K562 (cell line): Measurements from ENCODE around the gene IRX2. TPM values are rescaled to one million over a fixed set of nuclear protein-coding genes. Genes with fewer than 3 reads are reported as not detected.

Experiments used
- ATAC-seq: fragments of 200-7000 bp; cut with Tn5 transposase; 3 replicates; pipeline ENCODE4 v1.9.1; 2020; ENCODE audit warnings: moderate library complexity
- BruUV-seq: library from RNA; stranded (reverse); fragments of 400-500 nt; replicated peaks from 2 replicates; lab custom pipeline; 2021; lab: Mats Ljungman, UMichigan
- CTCF ChIA-PET: fragments of 300-600 bp; formaldehyde crosslinking; extraction: SDS; loops from one replicate; lab custom pipeline; 2021; ENCODE audit warnings: low intra/inter-chr PET ratio; lab: Yijun Ruan, JAX
- POLR2A ChIA-PET: fragments of 300-600, 350-650 bp; sonication (Branson Sonifier 250); formaldehyde crosslinking; extraction: SDS; loops from one replicate; lab custom pipeline; 2021; ENCODE audit warnings: antibody characterized with exemption, inconsistent platforms; lab: Yijun Ruan, JAX
- DNase-seq, 4 experiments: peaks; one replicate each; pipeline versions ENCODE4 v3.0.0 to v3.0.0-alpha.2; 2011 to 2018; ENCODE audit warnings: low spot score in 3 of 4, mixed read lengths in 3 of 4; ENCODE audit errors: extremely low read depth in 1 of 4
- FAIRE-seq: peaks from 2 replicates; lab custom pipeline; 2011; peaks lifted over from hg19 to GRCh38; lab: Jason Lieb, UNC
- H2AFZ ChIP-seq: 2 replicates; pipeline ENCODE4 v1.6.0; 2011; ENCODE audit warnings: low read depth, low read length, control low read depth, inconsistent platforms
- H3K27ac ChIP-seq: fragments of 200-600 bp; 3 replicates; pipeline ENCODE4 v1.8.0; 2011; ENCODE audit warnings: low read depth, mild to moderate bottlenecking, control low read depth, inconsistent platforms, low read length, moderate library complexity, mixed read lengths; ENCODE audit errors: extremely low read depth
- H3K27me3 ChIP-seq, 2 experiments: fragments of 300-600 bp in 1 of 2; 2 replicates in 1 of 2; 3 replicates in 1 of 2; pipeline versions ENCODE4 v1.6.0 to v1.8.0; 2011; ENCODE audit warnings: inconsistent platforms in 2 of 2, low read length in 2 of 2, mild to moderate bottlenecking in 1 of 2, mixed read lengths in 1 of 2, moderate library complexity in 1 of 2; ENCODE audit not compliant: control insufficient read depth in 2 of 2, insufficient read depth in 2 of 2
- H3K36me3 ChIP-seq: fragments of 300-600 bp; 3 replicates; pipeline ENCODE4 v1.8.0; 2011; ENCODE audit warnings: mild to moderate bottlenecking, low read length, inconsistent platforms; ENCODE audit not compliant: control insufficient read depth, insufficient read depth
- H3K4me1 ChIP-seq, 2 experiments: fragments of 200-600 bp in 1 of 2; replicated peaks in 1 of 2; 2 replicates in 1 of 2; 3 replicates in 1 of 2; pipeline versions ENCODE4 v1.5.1 to v1.8.0; 2011; ENCODE audit warnings: inconsistent platforms in 2 of 2, low read length in 2 of 2, mild to moderate bottlenecking in 1 of 2, mixed read lengths in 1 of 2, moderate library complexity in 1 of 2; ENCODE audit not compliant: control insufficient read depth in 2 of 2, insufficient read depth in 2 of 2
- H3K4me2 ChIP-seq: 2 replicates; pipeline ENCODE4 v1.6.1; 2011; ENCODE audit warnings: low read length, control low read depth, inconsistent platforms, mixed read lengths; ENCODE audit not compliant: insufficient read depth
- H3K4me3 ChIP-seq: fragments of 200-600 bp; sonication (generic), shearing (Covaris generic); 2 replicates; pipeline ENCODE4 v1.5.1; 2016; ENCODE audit warnings: control low read depth, inconsistent platforms
- H3K79me2 ChIP-seq: fragments of 200-600 bp; 3 replicates; pipeline ENCODE4 v1.8.0; 2011; ENCODE audit warnings: low read length, inconsistent platforms; ENCODE audit not compliant: control insufficient read depth, insufficient read depth
- H3K9ac ChIP-seq, 2 experiments: 2 replicates each; pipeline versions ENCODE4 v1.6.0 to v1.6.1; 2011; ENCODE audit warnings: low read depth in 2 of 2, low read length in 2 of 2, control low read depth in 1 of 2, inconsistent platforms in 1 of 2, mild to moderate bottlenecking in 1 of 2, mixed read lengths in 1 of 2; ENCODE audit not compliant: insufficient read depth in 1 of 2
- H3K9me1 ChIP-seq: one replicate; pipeline ENCODE4 v1.6.0; 2011; ENCODE audit warnings: inconsistent platforms, mild to moderate bottlenecking, low read length, moderate library complexity; ENCODE audit not compliant: control insufficient read depth, insufficient read depth
- H3K9me3 ChIP-seq: replicated peaks from 2 replicates; pipeline ENCODE4 v1.5.1; 2011; ENCODE audit warnings: low read depth, low read length, inconsistent platforms; ENCODE audit not compliant: control insufficient read depth, insufficient read depth
- H4K20me1 ChIP-seq: replicated peaks from 2 replicates; pipeline ENCODE4 v1.6.1; 2011; ENCODE audit warnings: low read length, inconsistent platforms, mixed read lengths; ENCODE audit not compliant: control insufficient read depth, insufficient read depth
- CTCF ChIP-seq, 3 experiments: IDR thresholded peaks in 2 of 3; conservative IDR thresholded peaks in 1 of 3; 2 replicates each; pipeline ENCODE4 v1.5.1; 2011 to 2012; ENCODE audit warnings: low read length in 3 of 3, mild to moderate bottlenecking in 3 of 3, control low read depth in 2 of 3, improper control_type of control experiment in 1 of 3, inconsistent platforms in 1 of 3, low read depth in 1 of 3, mixed read lengths in 1 of 3, moderate library complexity in 1 of 3; ENCODE audit not compliant: insufficient read depth in 2 of 3
- E2F6 ChIP-seq, 2 experiments: IDR thresholded peaks; 2 replicates each; pipeline ENCODE4 v1.6.1; 2011; ENCODE audit warnings: borderline replicate concordance in 1 of 2, control low read depth in 1 of 2, low read depth in 1 of 2, low read length in 1 of 2, mild to moderate bottlenecking in 1 of 2, mixed read lengths in 1 of 2, moderate library complexity in 1 of 2; ENCODE audit not compliant: insufficient read depth in 1 of 2, insufficient read length in 1 of 2, poor library complexity in 1 of 2, severe bottlenecking in 1 of 2; ENCODE audit errors: extremely low read depth in 1 of 2
- RHOXF2B ChIP-seq: fragments of 250-450 bp; sonication (Bioruptor Pico); conservative IDR thresholded peaks from 2 replicates; pipeline ENCODE4 v1.5.1; 2021
- SIX5 ChIP-seq, 2 experiments: IDR thresholded peaks; 2 replicates each; pipeline ENCODE4 v1.6.1; 2011; ENCODE audit warnings: low read length in 2 of 2, borderline replicate concordance in 1 of 2, low read depth in 1 of 2, mild to moderate bottlenecking in 1 of 2, moderate library complexity in 1 of 2; ENCODE audit not compliant: insufficient read depth in 1 of 2
- XRCC3 ChIP-seq: fragments of 450-650 bp; IDR thresholded peaks from 2 replicates; pipeline ENCODE4 v1.6.1; 2017; ENCODE audit warnings: mild to moderate bottlenecking, moderate library complexity
- WGBS: fragments of 100-300 bp; shearing (Covaris generic); methylation state at CpG from one replicate; pipeline ENCODE4 v1.1.6; 2016; ENCODE audit warnings: low coverage, mixed read lengths; ENCODE audit not compliant: insufficient coverage; ENCODE audit errors: missing lambda C conversion rate; 5-methylcytosine and 5-hydroxymethylcytosine counted together
- in situ Hi-C: fragments of 300-500 bp; cut with MboI; formaldehyde crosslinking; loops from 4 replicates; pipeline ENCODE4 v1.15.0; 2018; ENCODE audit warnings: inconsistent platforms, mixed read lengths
- intact Hi-C: fragments of 100-400 bp; cut with micrococcal nuclease; formaldehyde crosslinking; loops from 2 replicates; pipeline ENCODE4 v1.14.2; 2022
- polyA plus RNA-seq, 8 experiments: library from polyadenylated mRNA; depleted of rRNA in 4 of 8; stranded (reverse) in 5 of 8; unstranded in 3 of 8; fragments of >200 nt; fragmentation: Nextera tagmentation in 2 of 8; fragmentation: Illumina TruSeq in 1 of 8; extraction: Ambion mirVana in 2 of 8; extraction: Trizol in 1 of 8; gene quantifications; 2 replicates each; pipeline versions ENCODE4 v1.2.1 to v1.2.3, GENCODE V29; 2011 to 2014; ENCODE audit warnings: inconsistent platforms in 1 of 8, missing spikeins in 1 of 8
- total RNA-seq, 7 experiments: library from RNA; depleted of rRNA in 6 of 7; stranded (reverse); fragments of >200 nt in 6 of 7; fragmentation: Illumina TruSeq in 2 of 7; extraction: Trizol in 2 of 7; gene quantifications; 2 replicates each; pipeline versions ENCODE4 v1.2.1 to v1.2.3, GENCODE V29; 2011 to 2021; ENCODE audit warnings: low replicate concordance in 1 of 7

The IRX2 gene
- total and polyA plus RNA-seq, 9 of the 15 experiments (the other 6 are each of a cell fraction or from before 2014, with no cell fraction given), result 0.13 TPM; not detected in 8

- Histone ChIP-seq H3K27ac (no peak overlapping the region), H2AFZ (no peak overlapping the region), H3K4me1 (no peaks in the 10 kb centered on the region), H3K36me3 (no peaks in the 10 kb centered on the region), H3K4me2 (no peak overlapping the region), H3K9me1 (peaks cover 2% of the 10 kb centered on the region), H4K20me1 (peaks cover 4% of the 10 kb centered on the region; the same call in 1 of the 2 replicates), H3K27me3 (peaks cover 17 to 80% of the 10 kb centered on the region in 2 experiments), H3K9me3 (no peaks in the 10 kb centered on the region), H3K79me2 (no peaks in the 10 kb centered on the region), H3K9ac (no peak overlapping the region), H3K4me3 (no peak overlapping the region)
- intact Hi-C loops (no loop called here), in situ Hi-C loops (no loop called here)
- ATAC-seq (peak; percentile 36; the same call in 1 of the 3 replicates), DNase-seq (no peak), FAIRE-seq (no peak)
- TF ChIP-seq CTCF (IDR thresholded peaks at IDR 0.05 in 2 of 3, conservative IDR thresholded peaks at IDR 0.05 in 1 of 3; ENCODE audit: insufficient read depth in 2 of 3, low read depth in 1 of 3, low read length in 3 of 3) (0 out of 6 replicates have a peak, but pooled peaks of 1 of the 3 experiments have one; percentile 20), SIX5 (IDR thresholded peaks at IDR 0.05; ENCODE audit: borderline replicate concordance in 1 of 2, insufficient read depth in 1 of 2, low read depth in 1 of 2, low read length in 2 of 2) (no peak)
- no TSS peak for BruUV-seq
- POLR2A ChIA-PET, result no interaction called here
- CTCF ChIA-PET, result no interaction called here
- WGBS, result under 1% methylated on average over 10 of the region's 10 CpGs
These were observed 49.9 kb downstream of the IRX2 start for GRCh38 chr5:2701592-2701991.

GRCh38 chr5:2700876-2701275 is 50.6 kb downstream of the IRX2 start:
- DNase-seq, result no peak
- no peak for TF ChIP-seq E2F6 (IDR thresholded peaks at IDR 0.05; ENCODE audit: borderline replicate concordance in 1 of 2, extremely low read depth in 1 of 2, insufficient read depth in 1 of 2, insufficient read length in 1 of 2, low read depth in 1 of 2, low read length in 1 of 2, poor library complexity in 1 of 2, severe bottlenecking in 1 of 2)
- TF ChIP-seq XRCC3, result no peak
- TF ChIP-seq RHOXF2B (CRISPR knock-in tag), result no peak
- CTCF ChIA-PET, result no interaction called here
- ATAC-seq, result no peak
- Histone ChIP-seq H2AFZ (no peak overlapping the region), H3K9ac (no peak overlapping the region), H3K9me1 (peaks cover 2% of the 10 kb centered on the region), H3K9me3 (no peaks in the 10 kb centered on the region), H3K27me3 (peaks cover 18 to 83% of the 10 kb centered on the region in 2 experiments), H3K4me2 (no peak overlapping the region), H3K4me3 (no peak overlapping the region), H3K4me1 (no peaks in the 10 kb centered on the region), H3K79me2 (no peaks in the 10 kb centered on the region), H4K20me1 (peaks cover 6% of the 10 kb centered on the region; the same call in 1 of the 2 replicates), H3K36me3 (no peaks in the 10 kb centered on the region), H3K27ac (no peak overlapping the region)
- in situ Hi-C loops (no loop called here), intact Hi-C loops (no loop called here)
- 0% methylated on average over 8 of the region's 8 CpGs for whole genome bisulfite sequencing
- no peak for FAIRE-seq
- POLR2A ChIA-PET, result no interaction called here
- BruUV-seq, result no TSS peak
